HepG2 (cell line): ENCODE results near the gene SLC2A8. TPM values are rescaled to one million over a fixed set of nuclear protein-coding genes. Genes with fewer than 3 reads are reported as not detected.

ENCODE experiments used
- ARNTL ChIP-seq: sonication (generic); formaldehyde crosslinking; IDR thresholded peaks from 2 replicates; pipeline ENCODE4 v1.4.0; 2020; ENCODE audit warnings: mild to moderate bottlenecking, missing genetic modification reagents
- BCL6 ChIP-seq: IDR thresholded peaks from 2 replicates; pipeline ENCODE4 v1.6.1; 2016; ENCODE audit warnings: missing genetic modification reagents, missing compliant biosample characterization
- FOXA3 ChIP-seq: IDR thresholded peaks from 2 replicates; pipeline ENCODE4 v1.6.1; 2016; ENCODE audit warnings: missing genetic modification reagents, missing compliant biosample characterization
- HIVEP1 ChIP-seq: sonication (generic); formaldehyde crosslinking; IDR thresholded peaks from 2 replicates; pipeline ENCODE4 v1.4.0; 2020; ENCODE audit warnings: mild to moderate bottlenecking, missing genetic modification reagents
- POLR2A ChIP-seq, 2 experiments: IDR thresholded peaks; 2 replicates each; pipeline ENCODE4 v1.6.1; 2011; ENCODE audit warnings: low read depth in 2 of 2, low read length in 2 of 2, mild to moderate bottlenecking in 1 of 2, moderate library complexity in 1 of 2; ENCODE audit not compliant: insufficient read depth in 1 of 2
- YEATS4 ChIP-seq: sonication (generic); formaldehyde crosslinking; IDR thresholded peaks from 2 replicates; pipeline ENCODE4 v1.4.0; 2020; ENCODE audit warnings: missing genetic modification reagents, borderline replicate concordance
- ZNF333 ChIP-seq: sonication (generic); formaldehyde crosslinking; IDR thresholded peaks from 2 replicates; pipeline ENCODE4 v1.4.0; 2020; ENCODE audit warnings: mild to moderate bottlenecking, missing genetic modification reagents, borderline replicate concordance
- ZNF550 ChIP-seq: sonication (generic); formaldehyde crosslinking; IDR thresholded peaks from 2 replicates; pipeline ENCODE4 v1.4.0; 2020; ENCODE audit warnings: mild to moderate bottlenecking, missing genetic modification reagents, borderline replicate concordance
- ZNF569 ChIP-seq: sonication (generic); formaldehyde crosslinking; IDR thresholded peaks from 2 replicates; pipeline ENCODE4 v1.5.0; 2020; ENCODE audit warnings: mild to moderate bottlenecking, missing genetic modification reagents, moderate library complexity, borderline replicate concordance
- polyA plus RNA-seq, 8 experiments: library from polyadenylated mRNA; depleted of rRNA in 3 of 8; stranded (reverse) in 7 of 8; unstranded in 1 of 8; fragments of >200 nt; fragmentation: Illumina TruSeq in 4 of 8; extraction: Trizol in 4 of 8; gene quantifications; 2 replicates each; pipeline versions ENCODE4 v1.2.1 to v1.2.3, GENCODE V29; 2011 to 2016; ENCODE audit warnings: low read depth in 4 of 8, missing spikeins in 1 of 8, mixed read lengths in 1 of 8; ENCODE audit not compliant: insufficient read depth in 1 of 8
- total RNA-seq, 5 experiments: library from RNA; depleted of rRNA; stranded (reverse); fragments of >200 nt; fragmentation: Illumina TruSeq; extraction: Trizol; gene quantifications; 2 replicates each; pipeline ENCODE4 v1.2.3, GENCODE V29; 2016; ENCODE audit warnings: low read depth in 1 of 5
- TF ChIP-seq, protein P1 (sequence below): sonication (generic); formaldehyde crosslinking; IDR thresholded peaks from 2 replicates; pipeline ENCODE4 v1.8.0; 2022; ENCODE audit warnings: missing genetic modification reagents, mild to moderate bottlenecking, moderate library complexity, borderline replicate concordance
- TF ChIP-seq, protein P2 (sequence below): sonication (generic); formaldehyde crosslinking; IDR thresholded peaks from 2 replicates; pipeline ENCODE4 v1.4.0; 2020; ENCODE audit warnings: missing genetic modification reagents
- TF ChIP-seq, protein P3 (sequence below): sonication (generic); formaldehyde crosslinking; IDR thresholded peaks from 2 replicates; pipeline ENCODE4 v1.4.0; 2020; ENCODE audit warnings: missing genetic modification reagents
- TF ChIP-seq, protein P4 (sequence below): sonication (generic); formaldehyde crosslinking; conservative IDR thresholded peaks from 2 replicates; pipeline ENCODE4 v1.8.0; 2022; ENCODE audit warnings: missing genetic modification reagents

Gene SLC2A8
- total and polyA plus RNA-seq, 2 of the 13 experiments (the other 11 are each of a cell fraction or from before 2014, with no cell fraction given), result 22.6 to 48.6 TPM

DNA sequence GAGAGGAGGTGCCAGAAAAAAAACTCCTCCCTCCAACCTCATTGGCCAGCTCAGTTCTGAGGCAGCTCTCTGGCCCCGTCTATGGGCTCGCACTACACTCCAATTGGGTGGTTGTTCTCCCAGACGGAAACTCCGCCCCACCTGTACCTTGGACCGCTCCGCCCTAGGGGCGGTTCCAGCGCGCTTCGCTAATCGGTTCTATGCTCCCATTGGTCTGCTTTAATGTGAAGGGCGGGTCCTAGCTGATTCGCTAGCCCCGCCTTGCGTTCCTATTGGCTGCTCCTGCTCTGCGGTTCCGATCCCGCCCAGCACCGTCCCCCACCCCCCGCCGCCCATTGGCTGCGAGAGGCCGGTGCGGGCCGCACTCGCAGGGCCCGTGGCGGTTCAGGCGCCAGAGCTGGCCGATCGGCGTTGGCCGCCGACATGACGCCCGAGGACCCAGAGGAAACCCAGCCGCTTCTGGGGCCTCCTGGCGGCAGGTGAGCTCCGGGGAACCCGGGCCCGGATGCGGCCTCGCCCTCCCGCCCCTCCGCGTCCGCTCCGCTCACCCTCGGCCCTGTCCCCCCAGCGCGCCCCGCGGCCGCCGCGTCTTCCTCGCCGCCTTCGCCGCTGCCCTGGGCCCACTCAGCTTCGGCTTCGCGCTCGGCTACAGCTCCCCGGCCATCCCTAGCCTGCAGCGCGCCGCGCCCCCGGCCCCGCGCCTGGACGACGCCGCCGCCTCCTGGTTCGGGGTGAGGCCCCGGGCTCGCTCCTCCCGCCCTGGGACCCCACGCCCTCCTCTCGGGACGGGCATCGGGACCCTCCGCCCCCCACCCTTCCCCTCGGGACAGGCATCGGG is at the start of gene SLC2A8 (continued):
- TF ChIP-seq YEATS4 (CRISPR knock-in tag), result peak; percentile 72
- TF ChIP-seq, protein P1, sequence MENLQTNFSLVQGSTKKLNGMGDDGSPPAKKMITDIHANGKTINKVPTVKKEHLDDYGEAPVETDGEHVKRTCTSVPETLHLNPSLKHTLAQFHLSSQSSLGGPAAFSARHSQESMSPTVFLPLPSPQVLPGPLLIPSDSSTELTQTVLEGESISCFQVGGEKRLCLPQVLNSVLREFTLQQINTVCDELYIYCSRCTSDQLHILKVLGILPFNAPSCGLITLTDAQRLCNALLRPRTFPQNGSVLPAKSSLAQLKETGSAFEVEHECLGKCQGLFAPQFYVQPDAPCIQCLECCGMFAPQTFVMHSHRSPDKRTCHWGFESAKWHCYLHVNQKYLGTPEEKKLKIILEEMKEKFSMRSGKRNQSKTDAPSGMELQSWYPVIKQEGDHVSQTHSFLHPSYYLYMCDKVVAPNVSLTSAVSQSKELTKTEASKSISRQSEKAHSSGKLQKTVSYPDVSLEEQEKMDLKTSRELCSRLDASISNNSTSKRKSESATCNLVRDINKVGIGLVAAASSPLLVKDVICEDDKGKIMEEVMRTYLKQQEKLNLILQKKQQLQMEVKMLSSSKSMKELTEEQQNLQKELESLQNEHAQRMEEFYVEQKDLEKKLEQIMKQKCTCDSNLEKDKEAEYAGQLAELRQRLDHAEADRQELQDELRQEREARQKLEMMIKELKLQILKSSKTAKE (CRISPR knock-in tag), result no peak
- TF ChIP-seq BCL6 (CRISPR knock-in tag), result 0 out of 2 replicates have a peak, but pooled peaks have one; percentile 12
- TF ChIP-seq ZNF569 (CRISPR knock-in tag), result no peak
- TF ChIP-seq, protein P2, sequence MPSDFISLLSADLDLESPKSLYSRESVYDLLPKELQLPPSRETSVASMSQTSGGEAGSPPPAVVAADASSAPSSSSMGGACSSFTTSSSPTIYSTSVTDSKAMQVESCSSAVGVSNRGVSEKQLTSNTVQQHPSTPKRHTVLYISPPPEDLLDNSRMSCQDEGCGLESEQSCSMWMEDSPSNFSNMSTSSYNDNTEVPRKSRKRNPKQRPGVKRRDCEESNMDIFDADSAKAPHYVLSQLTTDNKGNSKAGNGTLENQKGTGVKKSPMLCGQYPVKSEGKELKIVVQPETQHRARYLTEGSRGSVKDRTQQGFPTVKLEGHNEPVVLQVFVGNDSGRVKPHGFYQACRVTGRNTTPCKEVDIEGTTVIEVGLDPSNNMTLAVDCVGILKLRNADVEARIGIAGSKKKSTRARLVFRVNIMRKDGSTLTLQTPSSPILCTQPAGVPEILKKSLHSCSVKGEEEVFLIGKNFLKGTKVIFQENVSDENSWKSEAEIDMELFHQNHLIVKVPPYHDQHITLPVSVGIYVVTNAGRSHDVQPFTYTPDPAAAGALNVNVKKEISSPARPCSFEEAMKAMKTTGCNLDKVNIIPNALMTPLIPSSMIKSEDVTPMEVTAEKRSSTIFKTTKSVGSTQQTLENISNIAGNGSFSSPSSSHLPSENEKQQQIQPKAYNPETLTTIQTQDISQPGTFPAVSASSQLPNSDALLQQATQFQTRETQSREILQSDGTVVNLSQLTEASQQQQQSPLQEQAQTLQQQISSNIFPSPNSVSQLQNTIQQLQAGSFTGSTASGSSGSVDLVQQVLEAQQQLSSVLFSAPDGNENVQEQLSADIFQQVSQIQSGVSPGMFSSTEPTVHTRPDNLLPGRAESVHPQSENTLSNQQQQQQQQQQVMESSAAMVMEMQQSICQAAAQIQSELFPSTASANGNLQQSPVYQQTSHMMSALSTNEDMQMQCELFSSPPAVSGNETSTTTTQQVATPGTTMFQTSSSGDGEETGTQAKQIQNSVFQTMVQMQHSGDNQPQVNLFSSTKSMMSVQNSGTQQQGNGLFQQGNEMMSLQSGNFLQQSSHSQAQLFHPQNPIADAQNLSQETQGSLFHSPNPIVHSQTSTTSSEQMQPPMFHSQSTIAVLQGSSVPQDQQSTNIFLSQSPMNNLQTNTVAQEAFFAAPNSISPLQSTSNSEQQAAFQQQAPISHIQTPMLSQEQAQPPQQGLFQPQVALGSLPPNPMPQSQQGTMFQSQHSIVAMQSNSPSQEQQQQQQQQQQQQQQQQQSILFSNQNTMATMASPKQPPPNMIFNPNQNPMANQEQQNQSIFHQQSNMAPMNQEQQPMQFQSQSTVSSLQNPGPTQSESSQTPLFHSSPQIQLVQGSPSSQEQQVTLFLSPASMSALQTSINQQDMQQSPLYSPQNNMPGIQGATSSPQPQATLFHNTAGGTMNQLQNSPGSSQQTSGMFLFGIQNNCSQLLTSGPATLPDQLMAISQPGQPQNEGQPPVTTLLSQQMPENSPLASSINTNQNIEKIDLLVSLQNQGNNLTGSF, result peak; percentile 78; the same call in 1 of the 2 replicates
- TF ChIP-seq HIVEP1 (CRISPR knock-in tag), result no peak
- peak in 1 of 2 experiments; percentile 89; a peak in 2 of 4 replicates for TF ChIP-seq POLR2A (IDR thresholded peaks at IDR 0.05; ENCODE audit: insufficient read depth in 1 of 2, low read depth in 2 of 2, low read length in 2 of 2)
- TF ChIP-seq ZNF550 (CRISPR knock-in tag), result no peak
- no peak for TF ChIP-seq FOXA3 (CRISPR knock-in tag)
- TF ChIP-seq ZNF333 (CRISPR knock-in tag), result peak; percentile 55; the same call in 1 of the 2 replicates
- TF ChIP-seq, protein P3, sequence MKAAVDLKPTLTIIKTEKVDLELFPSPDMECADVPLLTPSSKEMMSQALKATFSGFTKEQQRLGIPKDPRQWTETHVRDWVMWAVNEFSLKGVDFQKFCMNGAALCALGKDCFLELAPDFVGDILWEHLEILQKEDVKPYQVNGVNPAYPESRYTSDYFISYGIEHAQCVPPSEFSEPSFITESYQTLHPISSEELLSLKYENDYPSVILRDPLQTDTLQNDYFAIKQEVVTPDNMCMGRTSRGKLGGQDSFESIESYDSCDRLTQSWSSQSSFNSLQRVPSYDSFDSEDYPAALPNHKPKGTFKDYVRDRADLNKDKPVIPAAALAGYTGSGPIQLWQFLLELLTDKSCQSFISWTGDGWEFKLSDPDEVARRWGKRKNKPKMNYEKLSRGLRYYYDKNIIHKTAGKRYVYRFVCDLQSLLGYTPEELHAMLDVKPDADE, result 0 out of 2 replicates have a peak, but pooled peaks have one; percentile 72
- TF ChIP-seq ARNTL (CRISPR knock-in tag), result no peak; the same call in 1 of the 2 replicates
- TF ChIP-seq, protein P4, sequence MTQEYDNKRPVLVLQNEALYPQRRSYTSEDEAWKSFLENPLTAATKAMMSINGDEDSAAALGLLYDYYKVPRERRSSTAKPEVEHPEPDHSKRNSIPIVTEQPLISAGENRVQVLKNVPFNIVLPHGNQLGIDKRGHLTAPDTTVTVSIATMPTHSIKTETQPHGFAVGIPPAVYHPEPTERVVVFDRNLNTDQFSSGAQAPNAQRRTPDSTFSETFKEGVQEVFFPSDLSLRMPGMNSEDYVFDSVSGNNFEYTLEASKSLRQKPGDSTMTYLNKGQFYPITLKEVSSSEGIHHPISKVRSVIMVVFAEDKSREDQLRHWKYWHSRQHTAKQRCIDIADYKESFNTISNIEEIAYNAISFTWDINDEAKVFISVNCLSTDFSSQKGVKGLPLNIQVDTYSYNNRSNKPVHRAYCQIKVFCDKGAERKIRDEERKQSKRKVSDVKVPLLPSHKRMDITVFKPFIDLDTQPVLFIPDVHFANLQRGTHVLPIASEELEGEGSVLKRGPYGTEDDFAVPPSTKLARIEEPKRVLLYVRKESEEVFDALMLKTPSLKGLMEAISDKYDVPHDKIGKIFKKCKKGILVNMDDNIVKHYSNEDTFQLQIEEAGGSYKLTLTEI (CRISPR knock-in tag), result no peak
